ENCODE measurements around the gene KDM1B. TPM values are rescaled to one million over a fixed set of nuclear protein-coding genes. Genes with fewer than 3 reads are reported as not detected.
"Not testable (repeated sequence)": the region's sequence is repeated elsewhere in the genome, so short reads cannot be mapped to it uniquely, and the experiment has no call there.

KDM1B gene
- total RNA-seq, 1 donor from 2014 or later = 36.3 TPM

- FAIRE-seq (no peak), DNase-seq (ENCODE audit: low spot score in 2 of 2) (no peak)
Observed at GRCh38 chr6:18221288-18221615, 66.0 kb downstream of the KDM1B start.

GRCh38 chr6:18226451-18227105, 71.4 kb downstream of the KDM1B start:
- not testable (repeated sequence) for FAIRE-seq; DNase-seq (ENCODE audit: low spot score in 2 of 2)

- not testable (repeated sequence) for FAIRE-seq; DNase-seq (ENCODE audit: low spot score in 2 of 2)
Observed at GRCh38 chr6:18227166-18227565, 71.9 kb downstream of the KDM1B start.

- not testable (repeated sequence) for FAIRE-seq; DNase-seq (ENCODE audit: low spot score in 2 of 2)
Observed at GRCh38 chr6:18228590-18228989, 73.4 kb downstream of the KDM1B start.

- FAIRE-seq; DNase-seq (ENCODE audit: low spot score in 2 of 2): not testable (repeated sequence)
Observed at GRCh38 chr6:18231856-18232255, 76.6 kb downstream of the KDM1B start.

GRCh38 chr6:18233770-18234169, 78.5 kb downstream of the KDM1B start:
- FAIRE-seq; DNase-seq (ENCODE audit: low spot score in 2 of 2): not testable (repeated sequence)

- DNase-seq (ENCODE audit: low spot score in 2 of 2) (no peak), FAIRE-seq (no peak)
Observed at GRCh38 chr6:18234564-18234963, 79.3 kb downstream of the KDM1B start.

- FAIRE-seq = no peak
- no peak for DNase-seq (ENCODE audit: low spot score in 2 of 2)
Observed at GRCh38 chr6:18235524-18235923, 80.3 kb downstream of the KDM1B start.

- no peak for DNase-seq (ENCODE audit: low spot score in 2 of 2)
- no peak for FAIRE-seq
Observed at GRCh38 chr6:18237167-18237566, 81.9 kb downstream of the KDM1B start.

GRCh38 chr6:18240230-18240629, 85.0 kb downstream of the KDM1B start:
- FAIRE-seq = no peak

GRCh38 chr6:18241208-18242038, 86.2 kb downstream of the KDM1B start:
- DNase-seq (ENCODE audit: low spot score in 2 of 2) (no peak), FAIRE-seq (no peak)

More at GRCh38 chr6:18240230-18240629, 85.0 kb downstream of the KDM1B start:
- no peak for DNase-seq (ENCODE audit: low spot score in 2 of 2)

GRCh38 chr6:18242062-18242851, 87.0 kb downstream of the KDM1B start:
- FAIRE-seq (no peak), DNase-seq (ENCODE audit: low spot score in 2 of 2) (no peak)

GRCh38 chr6:18243302-18243893, 88.2 kb downstream of the KDM1B start:
- DNase-seq (ENCODE audit: low spot score in 2 of 2) (no peak), FAIRE-seq (no peak)

GRCh38 chr6:18244251-18244650, 89.0 kb downstream of the KDM1B start:
- DNase-seq (ENCODE audit: low spot score in 2 of 2) (no peak), FAIRE-seq (no peak)

GRCh38 chr6:18245079-18245478, 89.9 kb downstream of the KDM1B start:
- FAIRE-seq (no peak), DNase-seq (ENCODE audit: low spot score in 2 of 2) (no peak)

GRCh38 chr6:18245642-18246041, 90.4 kb downstream of the KDM1B start:
- FAIRE-seq (no peak), DNase-seq (ENCODE audit: low spot score in 2 of 2) (no peak)

- FAIRE-seq (no peak), DNase-seq (ENCODE audit: low spot score in 2 of 2) (no peak)
Observed at GRCh38 chr6:18246205-18246604, 91.0 kb downstream of the KDM1B start.

GRCh38 chr6:18247002-18247401, 91.8 kb downstream of the KDM1B start:
- FAIRE-seq (no peak), DNase-seq (ENCODE audit: low spot score in 2 of 2) (no peak)

- FAIRE-seq = no peak
Observed at GRCh38 chr6:18248698-18249097, 93.5 kb downstream of the KDM1B start.

GRCh38 chr6:18249271-18249670, 94.0 kb downstream of the KDM1B start:
- DNase-seq (ENCODE audit: low spot score in 2 of 2) (no peak), FAIRE-seq (no peak)

More at GRCh38 chr6:18248698-18249097, 93.5 kb downstream of the KDM1B start:
- no peak for DNase-seq (ENCODE audit: low spot score in 2 of 2)

GRCh38 chr6:18253635-18254034, 98.4 kb downstream of the KDM1B start:
- DNase-seq (ENCODE audit: low spot score in 2 of 2) = no peak
- no peak for FAIRE-seq

Measured in frontal cortex (tissue), 4 donors.